GM18508 (cell line): ENCODE data around the gene SIK3.

Source experiments
- ATAC-seq: cut with Tn5 transposase; IDR thresholded peaks from one replicate; pipeline ENCODE4 v1.9.1; 2021; ENCODE audit warnings: moderate number of reproducible peaks; ENCODE audit not compliant: insufficient read depth, unreplicated experiment

SIK3 gene

GRCh38 chr11:117081908-117082307 is 16.3 kb downstream of the SIK3 start:
- no peak for ATAC-seq

DNA sequence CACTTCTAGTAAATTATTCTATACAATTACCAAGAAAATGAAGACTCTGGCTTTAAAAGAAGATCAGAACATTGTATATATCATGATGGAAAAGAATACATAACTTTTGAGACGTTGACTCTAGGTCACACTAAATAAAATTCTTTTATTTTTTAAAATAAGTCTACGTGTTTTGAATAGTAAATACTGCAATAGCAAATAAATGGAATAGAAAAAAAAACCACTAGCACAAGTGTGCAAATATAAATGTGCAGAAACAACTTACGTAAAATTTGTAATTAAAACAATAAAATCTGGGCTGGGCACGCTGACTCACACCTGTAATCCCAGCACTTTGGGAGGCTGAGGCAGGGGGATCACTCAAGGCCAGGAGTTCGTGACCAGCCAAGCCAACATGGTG is 17.9 kb downstream of the SIK3 start:
- ATAC-seq, result no peak

DNA sequence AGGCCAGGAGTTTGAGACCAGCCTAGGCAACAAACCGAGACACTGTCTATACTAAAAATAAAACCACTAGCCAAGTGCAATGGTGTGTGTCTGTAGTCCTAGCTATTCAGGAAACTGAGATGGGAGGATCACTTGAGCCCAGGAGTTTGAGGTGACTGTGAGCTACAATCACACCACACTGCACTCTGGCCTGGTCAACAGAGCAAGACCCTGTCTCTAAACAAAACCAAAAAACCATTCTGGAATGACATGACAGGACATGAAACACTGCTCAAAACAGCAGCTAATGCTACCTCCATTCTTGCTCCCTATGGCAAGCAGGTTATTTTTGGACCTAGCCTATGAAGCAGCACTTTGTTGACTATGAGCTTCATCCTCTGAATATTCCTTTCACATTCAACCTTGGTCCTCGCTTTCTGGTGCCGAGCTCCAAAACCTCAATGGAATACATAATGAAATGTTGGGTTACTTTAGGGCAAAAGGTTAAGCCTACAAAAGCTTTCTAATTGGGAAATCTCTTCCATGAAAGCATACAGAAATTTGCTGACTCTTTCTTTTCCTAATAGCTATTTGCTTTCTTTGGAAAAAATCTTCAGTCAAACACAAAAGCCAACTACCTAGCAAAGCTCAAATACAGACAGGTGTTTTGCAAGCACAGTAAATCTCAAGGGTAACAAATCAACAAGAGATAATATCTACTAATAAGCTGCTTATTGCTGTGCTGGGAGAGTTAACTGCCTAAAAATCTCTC is 21.1 kb downstream of the SIK3 start:
- ATAC-seq, result no peak

GRCh38 chr11:117075186-117075585 is 23.0 kb downstream of the SIK3 start:
- no peak for ATAC-seq

- ATAC-seq, result no peak
These were observed 24.1 kb downstream of the SIK3 start for GRCh38 chr11:117074119-117074518.

- no peak for ATAC-seq
These were observed 24.7 kb downstream of the SIK3 start for GRCh38 chr11:117073539-117073938.

- ATAC-seq, result no peak
These were observed 25.4 kb downstream of the SIK3 start for GRCh38 chr11:117072517-117073461.

DNA sequence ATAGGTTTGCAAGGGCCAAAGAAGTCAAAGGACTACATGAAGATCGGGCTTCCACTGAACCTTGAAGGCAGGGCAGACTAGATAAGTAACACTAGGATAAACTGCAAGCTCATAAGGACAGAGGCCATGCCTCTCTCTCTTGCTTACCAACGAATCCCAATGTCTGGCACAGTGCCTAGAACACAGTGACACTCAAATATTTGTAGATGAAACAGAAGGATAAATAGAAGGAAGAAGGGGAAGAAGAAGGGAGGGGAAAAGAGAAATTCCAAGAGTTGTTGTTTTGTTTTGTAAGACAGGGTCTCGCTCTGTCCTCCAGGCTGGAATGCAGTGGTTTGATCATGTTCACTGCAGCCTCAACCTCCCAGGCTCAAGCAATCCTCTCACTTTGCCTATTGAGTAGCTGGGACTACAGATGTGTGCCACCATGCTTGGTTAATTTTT is 26.9 kb downstream of the SIK3 start:
- ATAC-seq, result no peak

- no peak for ATAC-seq
These were observed 28.2 kb downstream of the SIK3 start for GRCh38 chr11:117070016-117070415.

GRCh38 chr11:117068303-117068860 is 29.8 kb downstream of the SIK3 start:
- ATAC-seq, result no peak

GRCh38 chr11:117066959-117067358 is 31.3 kb downstream of the SIK3 start:
- ATAC-seq, result no peak

DNA sequence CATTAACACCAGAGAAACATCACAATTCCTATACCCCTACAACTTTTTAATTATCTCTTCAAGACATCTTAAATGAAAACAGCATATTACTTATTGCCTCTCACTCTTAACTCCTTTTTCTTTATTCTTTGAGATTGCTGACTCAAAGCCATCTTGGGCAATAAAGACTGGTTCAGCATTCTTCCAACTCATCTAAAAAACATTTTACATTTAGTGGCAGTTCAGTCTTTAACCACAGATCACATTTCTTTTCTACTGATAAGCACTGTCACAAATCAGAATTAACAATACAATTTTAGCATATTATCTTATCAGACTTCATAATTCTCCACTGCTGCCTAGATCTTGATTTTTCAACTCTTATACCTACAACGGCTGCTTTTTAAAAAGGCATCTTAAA is 34.0 kb downstream of the SIK3 start:
- no peak for ATAC-seq

DNA sequence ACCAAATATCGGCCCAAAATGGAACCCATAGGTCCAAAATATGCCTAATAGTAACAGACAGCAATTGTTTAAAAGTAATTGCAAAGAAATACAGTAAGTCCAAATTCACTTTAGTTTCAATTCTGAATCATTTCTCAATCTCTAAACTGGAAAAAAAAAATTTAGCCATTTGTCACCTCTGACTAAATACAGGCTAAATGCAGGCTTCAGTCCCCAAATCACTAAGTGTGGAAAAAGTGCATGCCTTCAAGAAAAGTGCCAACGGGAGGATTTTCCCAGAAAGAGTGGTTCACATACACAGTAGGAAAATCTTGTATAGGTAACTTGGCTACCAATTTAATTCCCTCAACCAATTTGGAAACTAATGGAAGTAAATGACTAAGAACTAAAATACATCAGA is 35.7 kb downstream of the SIK3 start:
- no peak for ATAC-seq

- ATAC-seq, result no peak
These were observed 37.0 kb downstream of the SIK3 start for GRCh38 chr11:117061256-117061655.

- ATAC-seq, result no peak
These were observed 38.5 kb downstream of the SIK3 start for GRCh38 chr11:117059611-117060148.

- ATAC-seq, result no peak
These were observed 39.4 kb downstream of the SIK3 start for GRCh38 chr11:117058761-117059261.

DNA sequence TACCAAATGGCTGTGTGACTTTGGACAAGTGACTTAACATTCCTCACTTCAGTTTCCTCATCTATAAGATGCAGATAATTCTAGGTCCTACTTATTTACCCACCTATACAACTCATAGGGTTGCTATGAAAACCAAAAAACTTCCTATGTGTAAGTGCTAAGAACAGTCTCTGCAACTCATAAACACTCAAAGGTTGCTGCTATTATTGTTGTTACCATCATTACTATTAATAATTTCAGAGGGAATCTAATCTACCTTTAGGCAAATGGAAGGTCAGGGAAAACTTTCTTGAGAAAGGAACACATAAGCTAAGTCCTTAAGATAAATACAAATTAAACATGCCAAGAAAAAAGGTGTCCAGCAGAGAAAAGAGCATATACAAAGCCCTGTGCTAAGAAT is 40.5 kb downstream of the SIK3 start:
- ATAC-seq, result no peak

GRCh38 chr11:117057317-117057716 is 40.9 kb downstream of the SIK3 start:
- no peak for ATAC-seq

- ATAC-seq, result no peak
These were observed 42.8 kb downstream of the SIK3 start for GRCh38 chr11:117055469-117055868.

GRCh38 chr11:117054382-117054781 is 43.8 kb downstream of the SIK3 start:
- ATAC-seq, result no peak
